ENCODE results near the gene ID2. TPM values are rescaled to one million over a fixed set of nuclear protein-coding genes. Genes with fewer than 3 reads are reported as not detected.
A peak's percentile ranks its signal among the peaks of the same experiment; 100 is the strongest.

Gene ID2
- total RNA-seq, 1 experiment from 2014 or later = 90.9 TPM

- Histone ChIP-seq H3K4me1 (peaks cover 81% of the 10 kb centered on the region), H3K9me3 (no peaks in the 10 kb centered on the region), H3K36me3 (ENCODE audit: control insufficient read depth, insufficient read depth, low read length) (no peaks in the 10 kb centered on the region), H3K27me3 (replicated peaks; ENCODE audit: control insufficient read depth, insufficient read depth, low read length) (no peaks in the 10 kb centered on the region), H3K4me3 (ENCODE audit: low read depth, low read length) (peak overlapping the region; percentile 1; the same call in 1 of the 2 replicates)
- no peak for DNase-seq
- H3K4me1 Mint-ChIP-seq (ENCODE audit: low read depth, unreplicated experiment) = peaks cover 52% of the 10 kb centered on the region
- POLR2A ChIA-PET = interaction anchor here (1.0 to 4.7 kb wide), 3 partner anchors 44 to 49 kb away, joined by 5 to 26 read pairs (median 5); partner anchors contain the start of gene ID2
- peak overlapping the region; percentile 88 for H3K27ac Mint-ChIP-seq (ENCODE audit: unreplicated experiment)
- CTCF ChIA-PET = no interaction called here
- BruUV-seq (replicated peaks) = TSS peak; percentile 93
- no peaks in the 10 kb centered on the region for H3K36me3 Mint-ChIP-seq (ENCODE audit: insufficient read depth, unreplicated experiment)
- no peak for TF ChIP-seq CTCF (IDR thresholded peaks at IDR 0.05; ENCODE audit: insufficient read depth in 1 of 2, low read depth in 1 of 2, low read length in 1 of 2, severe bottlenecking in 1 of 2, unreplicated experiment in 1 of 2)
- H3K9me3 Mint-ChIP-seq (ENCODE audit: unreplicated experiment) = no peaks in the 10 kb centered on the region
- H3K27me3 Mint-ChIP-seq (ENCODE audit: insufficient read depth, unreplicated experiment) = no peaks in the 10 kb centered on the region
- intact Hi-C loops (cut with micrococcal nuclease; ENCODE audit: unreplicated experiment) = no loop called here
- H3K4me3 Mint-ChIP-seq (ENCODE audit: unreplicated experiment) = peak overlapping the region; percentile 54
Measured at GRCh38 chr2:8633186-8633734, 48.6 kb upstream of the ID2 start.

GRCh38 chr2:8633735-8634313 is 48.0 kb upstream of the ID2 start:
- Mint-ChIP-seq H3K27ac (ENCODE audit: unreplicated experiment) (peak overlapping the region; percentile 88), H3K4me3 (ENCODE audit: unreplicated experiment) (peak overlapping the region; percentile 54), H3K4me1 (ENCODE audit: low read depth, unreplicated experiment) (peaks cover 56% of the 10 kb centered on the region), H3K9me3 (ENCODE audit: unreplicated experiment) (no peaks in the 10 kb centered on the region), H3K36me3 (ENCODE audit: insufficient read depth, unreplicated experiment) (no peaks in the 10 kb centered on the region), H3K27me3 (ENCODE audit: insufficient read depth, unreplicated experiment) (no peaks in the 10 kb centered on the region)
- Histone ChIP-seq H3K27me3 (replicated peaks; ENCODE audit: control insufficient read depth, insufficient read depth, low read length) (no peaks in the 10 kb centered on the region), H3K9me3 (no peaks in the 10 kb centered on the region), H3K4me1 (peaks cover 77% of the 10 kb centered on the region), H3K4me3 (ENCODE audit: low read depth, low read length) (peak overlapping the region; percentile 1; the same call in 1 of the 2 replicates), H3K36me3 (ENCODE audit: control insufficient read depth, insufficient read depth, low read length) (no peaks in the 10 kb centered on the region)
- DNase-seq = peak; percentile 85 to 93
- ChIA-PET CTCF (no interaction called here), POLR2A (interaction anchor here (1.3 to 4.7 kb wide), 2 partner anchors 44 to 48 kb away, joined by 5 to 26 read pairs; partner anchors contain the start of gene ID2)
- intact Hi-C loops (cut with micrococcal nuclease; ENCODE audit: unreplicated experiment) = no loop called here
- no TSS peak for BruUV-seq (replicated peaks)
- TF ChIP-seq CTCF (IDR thresholded peaks at IDR 0.05; ENCODE audit: insufficient read depth in 1 of 2, low read depth in 1 of 2, low read length in 1 of 2, severe bottlenecking in 1 of 2, unreplicated experiment in 1 of 2) = no peak

- Mint-ChIP-seq H3K36me3 (ENCODE audit: insufficient read depth, unreplicated experiment) (no peaks in the 10 kb centered on the region), H3K4me3 (ENCODE audit: unreplicated experiment) (peak overlapping the region; percentile 54), H3K4me1 (ENCODE audit: low read depth, unreplicated experiment) (peaks cover 56% of the 10 kb centered on the region), H3K27ac (ENCODE audit: unreplicated experiment) (peak overlapping the region; percentile 88), H3K9me3 (ENCODE audit: unreplicated experiment) (no peaks in the 10 kb centered on the region), H3K27me3 (ENCODE audit: insufficient read depth, unreplicated experiment) (no peaks in the 10 kb centered on the region)
- H3K27me3 ChIP-seq (replicated peaks; ENCODE audit: control insufficient read depth, insufficient read depth, low read length) = no peaks in the 10 kb centered on the region
- ChIA-PET CTCF (no interaction called here), POLR2A (interaction anchor here (1.3 to 4.7 kb wide), 2 partner anchors 43 to 47 kb away, joined by 5 to 26 read pairs; partner anchors contain the start of gene ID2)
- no peaks in the 10 kb centered on the region for H3K36me3 ChIP-seq (ENCODE audit: control insufficient read depth, insufficient read depth, low read length)
- no peak overlapping the region for H3K4me3 ChIP-seq (ENCODE audit: low read depth, low read length)
- no peak for TF ChIP-seq CTCF (IDR thresholded peaks at IDR 0.05; ENCODE audit: insufficient read depth in 1 of 2, low read depth in 1 of 2, low read length in 1 of 2, severe bottlenecking in 1 of 2, unreplicated experiment in 1 of 2)
- H3K9me3 ChIP-seq = no peaks in the 10 kb centered on the region
- no peak for DNase-seq
- intact Hi-C loops (cut with micrococcal nuclease; ENCODE audit: unreplicated experiment) = no loop called here
- no TSS peak for BruUV-seq (replicated peaks)
- peaks cover 69% of the 10 kb centered on the region for H3K4me1 ChIP-seq
Measured at GRCh38 chr2:8634466-8635172, 47.2 kb upstream of the ID2 start.

Measured in Caco-2 (cell line).